HG03280 (cell line): ENCODE data around the gene RUVBL1.

Experiments
- ATAC-seq: cut with Tn5 transposase; IDR thresholded peaks from one replicate; pipeline ENCODE4 v1.9.1; 2021; ENCODE audit warnings: mild to moderate bottlenecking, moderate library complexity; ENCODE audit not compliant: unreplicated experiment

The RUVBL1 gene

GRCh38 chr3:128036119-128036518 is 87.5 kb downstream of the RUVBL1 start:
- ATAC-seq = no peak

- no peak for ATAC-seq
Observed at GRCh38 chr3:128033102-128033501, 90.5 kb downstream of the RUVBL1 start.
